Activated B cell treated with CpG ODN at 0.5 μM for 24 hours (primary cell): ENCODE data around the gene RGMB. TPM values are rescaled to one million over a fixed set of nuclear protein-coding genes. Genes with fewer than 3 reads are reported as not detected.

Experiments used
- ATAC-seq: fragments of 200-7000 bp; cut with Tn5 transposase; one replicate; pipeline ENCODE4 v1.10.0; 2021; ENCODE audit warnings: low read depth, mild to moderate bottlenecking, moderate library complexity
- CTCF ChIA-PET: fragments of 350-600 bp; sonication (Branson Sonifier 250); formaldehyde crosslinking; loops from one replicate; lab custom pipeline; 2021; ENCODE audit warnings: antibody characterized with exemption; lab: Charles Lee
- POLR2A ChIA-PET: fragments of 350-600 bp; sonication (Branson Sonifier 250); formaldehyde crosslinking; loops from one replicate; lab custom pipeline; 2021; ENCODE audit warnings: antibody characterized with exemption; lab: Charles Lee
- DNase-seq: peaks from one replicate; pipeline ENCODE4 v3.0.0; 2022
- H3K27ac Mint-ChIP-seq: one replicate; pipeline ENCODE4 v1.8.0; 2020; ENCODE audit warnings: mixed read lengths
- H3K27me3 Mint-ChIP-seq: one replicate; pipeline ENCODE4 v1.8.0; 2021; ENCODE audit warnings: mixed read lengths
- H3K36me3 Mint-ChIP-seq: one replicate; pipeline ENCODE4 v1.8.0; 2021; ENCODE audit warnings: low read depth, mixed read lengths
- H3K4me1 Mint-ChIP-seq: one replicate; pipeline ENCODE4 v1.8.0; 2021; ENCODE audit warnings: mixed read lengths
- H3K4me3 Mint-ChIP-seq: one replicate; pipeline ENCODE4 v1.8.0; 2020; ENCODE audit warnings: mild to moderate bottlenecking, mixed read lengths
- H3K9me3 Mint-ChIP-seq: one replicate; pipeline ENCODE4 v1.8.0; 2020; ENCODE audit warnings: mixed read lengths
- intact Hi-C: fragments of 100-400 bp; cut with micrococcal nuclease; formaldehyde crosslinking; loops from one replicate; pipeline ENCODE4 v1.15.1; 2024
- total RNA-seq: library from RNA; stranded (reverse); gene quantifications from 2 replicates; pipeline ENCODE4 v1.2.3, GENCODE V29; 2022
- TF ChIP-seq, protein P1 (sequence below): fragments of 200-600 bp; IDR thresholded peaks from one replicate; pipeline ENCODE4 v1.8.0; 2022; ENCODE audit warnings: antibody characterized with exemption, mild to moderate bottlenecking

The RGMB gene
- total RNA-seq, 1 donor from 2014 or later, result 13.8 TPM

GRCh38 chr5:98791001-98791519, 17.6 kb downstream of the RGMB start:
- ChIA-PET POLR2A (no interaction called here), CTCF (interaction anchor here (1.2 kb wide), 1 partner anchor 22 kb away, joined by 3 read pairs; no protein-coding TSS in a partner anchor)
- intact Hi-C loops, result loop anchor here (10.0 kb wide), 1 partner anchor 1246 kb away; no protein-coding TSS in a partner anchor
- Mint-ChIP-seq H3K27me3 (no peaks in the 10 kb centered on the region), H3K9me3 (no peaks in the 10 kb centered on the region), H3K4me3 (no peak overlapping the region), H3K27ac (no peak overlapping the region), H3K4me1 (peaks cover 8% of the 10 kb centered on the region), H3K36me3 (peaks cover 39% of the 10 kb centered on the region)
- TF ChIP-seq, protein P1, sequence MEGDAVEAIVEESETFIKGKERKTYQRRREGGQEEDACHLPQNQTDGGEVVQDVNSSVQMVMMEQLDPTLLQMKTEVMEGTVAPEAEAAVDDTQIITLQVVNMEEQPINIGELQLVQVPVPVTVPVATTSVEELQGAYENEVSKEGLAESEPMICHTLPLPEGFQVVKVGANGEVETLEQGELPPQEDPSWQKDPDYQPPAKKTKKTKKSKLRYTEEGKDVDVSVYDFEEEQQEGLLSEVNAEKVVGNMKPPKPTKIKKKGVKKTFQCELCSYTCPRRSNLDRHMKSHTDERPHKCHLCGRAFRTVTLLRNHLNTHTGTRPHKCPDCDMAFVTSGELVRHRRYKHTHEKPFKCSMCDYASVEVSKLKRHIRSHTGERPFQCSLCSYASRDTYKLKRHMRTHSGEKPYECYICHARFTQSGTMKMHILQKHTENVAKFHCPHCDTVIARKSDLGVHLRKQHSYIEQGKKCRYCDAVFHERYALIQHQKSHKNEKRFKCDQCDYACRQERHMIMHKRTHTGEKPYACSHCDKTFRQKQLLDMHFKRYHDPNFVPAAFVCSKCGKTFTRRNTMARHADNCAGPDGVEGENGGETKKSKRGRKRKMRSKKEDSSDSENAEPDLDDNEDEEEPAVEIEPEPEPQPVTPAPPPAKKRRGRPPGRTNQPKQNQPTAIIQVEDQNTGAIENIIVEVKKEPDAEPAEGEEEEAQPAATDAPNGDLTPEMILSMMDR, result no peak
- ATAC-seq (no peak), DNase-seq (no peak)

DNA sequence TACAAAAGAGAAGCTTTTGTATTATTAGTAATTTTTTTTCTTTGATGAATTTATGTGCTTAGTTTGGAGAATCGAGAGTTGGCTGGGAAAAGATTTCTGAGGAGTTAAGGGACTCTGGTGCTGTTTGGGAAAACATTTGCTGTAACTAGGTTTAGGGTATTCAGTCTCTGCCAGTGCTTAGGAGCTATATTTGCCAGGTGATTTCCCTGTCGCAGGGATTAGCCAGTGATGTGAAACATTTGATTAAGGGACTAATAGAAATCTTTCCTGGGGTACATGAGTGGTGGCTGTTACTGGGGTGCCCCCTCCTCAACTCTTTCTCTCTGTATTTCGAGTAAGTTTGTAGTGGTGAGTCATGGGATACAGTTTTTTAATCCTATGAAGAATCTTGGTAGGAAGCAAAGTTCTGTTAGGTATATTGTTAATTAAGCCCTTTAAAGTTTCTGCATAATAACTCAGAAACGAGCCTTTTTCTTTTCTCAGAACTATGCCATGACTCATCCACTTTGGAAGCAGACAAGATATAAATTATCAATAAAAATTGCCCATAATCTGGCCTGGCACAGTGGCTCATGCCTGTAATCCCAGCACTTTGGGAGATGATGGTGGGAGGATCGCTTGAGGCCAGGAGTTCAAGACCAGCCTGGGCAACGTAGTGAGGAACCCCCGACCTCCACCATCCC, 18.6 kb downstream of the RGMB start:
- ChIA-PET POLR2A (no interaction called here), CTCF (interaction anchor here (0.8 to 1.2 kb wide), 2 partner anchors 23 kb away, joined by 3 to 5 read pairs; no protein-coding TSS in a partner anchor)
- TF ChIP-seq, protein P1, result no peak
- intact Hi-C loops, result loop anchor here (10.0 kb wide), 1 partner anchor 1247 kb away; no protein-coding TSS in a partner anchor
- H3K4me3 Mint-ChIP-seq, result no peak overlapping the region
- DNase-seq, result no peak
- H3K9me3 Mint-ChIP-seq, result no peaks in the 10 kb centered on the region
- no peak overlapping the region for H3K27ac Mint-ChIP-seq
- no peak for ATAC-seq
- H3K4me1 Mint-ChIP-seq, result peaks cover 13% of the 10 kb centered on the region
- H3K36me3 Mint-ChIP-seq, result peaks cover 34% of the 10 kb centered on the region
- H3K27me3 Mint-ChIP-seq, result no peaks in the 10 kb centered on the region

DNA sequence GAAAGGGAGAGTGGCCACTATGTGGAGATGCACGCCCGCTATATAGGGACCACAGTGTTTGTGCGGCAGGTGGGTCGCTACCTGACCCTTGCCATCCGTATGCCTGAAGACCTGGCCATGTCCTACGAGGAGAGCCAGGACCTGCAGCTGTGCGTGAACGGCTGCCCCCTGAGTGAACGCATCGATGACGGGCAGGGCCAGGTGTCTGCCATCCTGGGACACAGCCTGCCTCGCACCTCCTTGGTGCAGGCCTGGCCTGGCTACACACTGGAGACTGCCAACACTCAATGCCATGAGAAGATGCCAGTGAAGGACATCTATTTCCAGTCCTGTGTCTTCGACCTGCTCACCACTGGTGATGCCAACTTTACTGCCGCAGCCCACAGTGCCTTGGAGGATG, 19.8 kb downstream of the RGMB start:
- Mint-ChIP-seq H3K36me3 (peaks cover 25% of the 10 kb centered on the region), H3K4me3 (no peak overlapping the region), H3K4me1 (peaks cover 13% of the 10 kb centered on the region), H3K27me3 (no peaks in the 10 kb centered on the region), H3K9me3 (no peaks in the 10 kb centered on the region), H3K27ac (no peak overlapping the region)
- DNase-seq, result no peak
- ATAC-seq, result no peak
- POLR2A ChIA-PET, result interaction anchor here (0.7 kb wide), 1 partner anchor 247 kb away, joined by 6 read pairs; no protein-coding TSS in a partner anchor
- TF ChIP-seq, protein P1, result no peak
- intact Hi-C loops, result loop anchor here (10.0 kb wide), 1 partner anchor 1248 kb away; no protein-coding TSS in a partner anchor
- CTCF ChIA-PET, result interaction anchor here (0.8 kb wide), 1 partner anchor 24 kb away, joined by 5 read pairs; no protein-coding TSS in a partner anchor

GRCh38 chr5:98794001-98794400, 20.5 kb downstream of the RGMB start:
- CTCF ChIA-PET, result interaction anchor here (1.0 to 5.6 kb wide), 2 partner anchors 25 to 1563 kb away, joined by 4 to 35 read pairs; no protein-coding TSS in a partner anchor
- Mint-ChIP-seq H3K36me3 (peaks cover 21% of the 10 kb centered on the region), H3K4me1 (peaks cover 13% of the 10 kb centered on the region), H3K4me3 (no peak overlapping the region), H3K27me3 (no peaks in the 10 kb centered on the region), H3K27ac (no peak overlapping the region), H3K9me3 (no peaks in the 10 kb centered on the region)
- intact Hi-C loops, result loop anchor here (10.0 kb wide), 1 partner anchor 1249 kb away; no protein-coding TSS in a partner anchor
- no peak for DNase-seq
- POLR2A ChIA-PET, result no interaction called here
- TF ChIP-seq, protein P1, result no peak
- no peak for ATAC-seq
